Neural progenitor cell (in vitro differentiated cells): ENCODE results near the gene ITPK1. TPM values are rescaled to one million over a fixed set of nuclear protein-coding genes. Genes with fewer than 3 reads are reported as not detected.

Experiments used
- DNase-seq: peaks from one replicate; pipeline ENCODE4 v3.0.0-alpha.2; 2016; ENCODE audit warnings: low spot score
- H2AFZ ChIP-seq: fragments of 200-600 bp; sonication (generic); replicated peaks from 2 replicates; pipeline ENCODE4 v1.6.1; 2016; ENCODE audit warnings: antibody characterized with exemption
- H3F3A ChIP-seq: fragments of 200-600 bp; sonication (generic); 2 replicates; pipeline ENCODE4 v1.6.1; 2016; ENCODE audit warnings: antibody characterized with exemption, low read depth
- H3K27ac ChIP-seq: fragments of 200-600 bp; sonication (generic); 2 replicates; pipeline ENCODE4 v1.5.1; 2016; ENCODE audit warnings: mild to moderate bottlenecking
- H3K27me3 ChIP-seq: fragments of 200-600 bp; sonication (generic); 2 replicates; pipeline ENCODE4 v1.6.1; 2016; ENCODE audit warnings: mild to moderate bottlenecking, moderate library complexity
- H3K36me3 ChIP-seq: fragments of 200-600 bp; sonication (generic); 2 replicates; pipeline ENCODE4 v1.5.1; 2016
- H3K4me1 ChIP-seq: fragments of 200-600 bp; sonication (generic); 2 replicates; pipeline ENCODE4 v1.6.1; 2016; ENCODE audit warnings: mixed run types
- H3K4me2 ChIP-seq: fragments of 200-600 bp; sonication (generic); 2 replicates; pipeline ENCODE4 v1.6.1; 2016
- H3K4me3 ChIP-seq: fragments of 200-600 bp; sonication (generic); 2 replicates; pipeline ENCODE4 v1.5.1; 2016
- H3K79me2 ChIP-seq: fragments of 200-600 bp; sonication (generic); 2 replicates; pipeline ENCODE4 v1.6.1; 2016; ENCODE audit warnings: low read depth
- H3K9ac ChIP-seq: fragments of 200-600 bp; sonication (generic); 2 replicates; pipeline ENCODE4 v1.6.1; 2016
- H3K9me3 ChIP-seq: fragments of 200-600 bp; sonication (generic); 2 replicates; pipeline ENCODE4 v1.5.1; 2016; ENCODE audit warnings: low read depth
- H4K20me1 ChIP-seq: fragments of 200-600 bp; sonication (generic); 2 replicates; pipeline ENCODE4 v1.6.1; 2016; ENCODE audit warnings: low read depth
- H3K27ac Mint-ChIP-seq: 3 replicates; pipeline ENCODE4 v1.8.0; 2021; ENCODE audit warnings: mixed read lengths
- H3K27me3 Mint-ChIP-seq: 2 replicates; pipeline ENCODE4 v1.8.0; 2022; ENCODE audit warnings: low read depth, mild to moderate bottlenecking, inconsistent platforms, moderate library complexity, mixed read lengths; ENCODE audit not compliant: insufficient read depth
- H3K36me3 Mint-ChIP-seq: 3 replicates; pipeline ENCODE4 v1.8.0; 2021; ENCODE audit warnings: mixed read lengths
- H3K4me1 Mint-ChIP-seq: 3 replicates; pipeline ENCODE4 v1.8.0; 2021; ENCODE audit warnings: mixed read lengths
- H3K4me3 Mint-ChIP-seq: 3 replicates; pipeline ENCODE4 v1.8.0; 2021; ENCODE audit warnings: mild to moderate bottlenecking, moderate library complexity, mixed read lengths
- H3K9me3 Mint-ChIP-seq: 3 replicates; pipeline ENCODE4 v1.8.0; 2020; ENCODE audit warnings: mixed read lengths
- CTCF ChIP-seq: fragments of 200-600 bp; sonication (generic); IDR thresholded peaks from 2 replicates; pipeline ENCODE4 v1.5.1; 2017; ENCODE audit warnings: antibody characterized with exemption, mild to moderate bottlenecking
- EZH2 ChIP-seq: fragments of 200-600 bp; sonication (generic); IDR thresholded peaks from 2 replicates; pipeline ENCODE4 v1.6.1; 2017; ENCODE audit warnings: antibody characterized with exemption, mild to moderate bottlenecking, moderate library complexity
- EZH2phosphoT487 ChIP-seq: fragments of 200-600 bp; sonication (generic); IDR thresholded peaks from 2 replicates; pipeline ENCODE4 v1.6.1; 2017; ENCODE audit warnings: antibody characterized with exemption
- total RNA-seq: library from RNA; depleted of rRNA; stranded (reverse); fragments of >200 nt; gene quantifications from 2 replicates; pipeline ENCODE4 v1.2.3, GENCODE V29; 2015; ENCODE audit warnings: low replicate concordance

ITPK1 gene
- total RNA-seq, 1 donor from 2014 or later, result 25.8 TPM

- no peaks in the 10 kb centered on the region for H4K20me1 ChIP-seq
- no peak for DNase-seq
- no peak overlapping the region for H3K4me3 ChIP-seq
- Mint-ChIP-seq H3K27ac (no peak overlapping the region), H3K9me3 (no peaks in the 10 kb centered on the region), H3K27me3 (no peaks in the 10 kb centered on the region), H3K36me3 (no peaks in the 10 kb centered on the region), H3K4me1 (peaks cover 9% of the 10 kb centered on the region), H3K4me3 (no peak overlapping the region)
- no peak overlapping the region for H3K4me2 ChIP-seq
- H3K79me2 ChIP-seq, result no peaks in the 10 kb centered on the region
- H3K27me3 ChIP-seq, result no peaks in the 10 kb centered on the region
- peaks cover 2% of the 10 kb centered on the region for H3K4me1 ChIP-seq
- H3K9ac ChIP-seq, result no peak overlapping the region
- TF ChIP-seq EZH2phosphoT487 (no peak), EZH2 (no peak), CTCF (no peak)
- H3K27ac ChIP-seq, result no peak overlapping the region
- H3K36me3 ChIP-seq, result no peaks in the 10 kb centered on the region
- no peaks in the 10 kb centered on the region for H3K9me3 ChIP-seq
- H3F3A ChIP-seq, result peaks cover 12% of the 10 kb centered on the region
- no peak overlapping the region for H2AFZ ChIP-seq
These were observed 39.9 kb upstream of the ITPK1 start for GRCh38 chr14:93155667-93156066.

- H3K27ac Mint-ChIP-seq, result no peak overlapping the region
- no peaks in the 10 kb centered on the region for H3K36me3 ChIP-seq
- H3K9ac ChIP-seq, result no peak overlapping the region
- H3K36me3 Mint-ChIP-seq, result no peaks in the 10 kb centered on the region
- no peaks in the 10 kb centered on the region for H3K9me3 Mint-ChIP-seq
- no peaks in the 10 kb centered on the region for H4K20me1 ChIP-seq
- no peaks in the 10 kb centered on the region for H3K79me2 ChIP-seq
- peaks cover 21% of the 10 kb centered on the region for H3K4me1 Mint-ChIP-seq
- no peak for DNase-seq
- peaks cover 7% of the 10 kb centered on the region for H3F3A ChIP-seq
- H3K9me3 ChIP-seq, result no peaks in the 10 kb centered on the region
- no peak overlapping the region for H3K4me2 ChIP-seq
- H3K27me3 ChIP-seq, result no peaks in the 10 kb centered on the region
- no peaks in the 10 kb centered on the region for H3K27me3 Mint-ChIP-seq
- no peak overlapping the region for H3K27ac ChIP-seq
- H3K4me3 Mint-ChIP-seq, result no peak overlapping the region
- H3K4me3 ChIP-seq, result no peak overlapping the region
- no peak for TF ChIP-seq EZH2phosphoT487
- TF ChIP-seq CTCF, result no peak
- no peak for TF ChIP-seq EZH2
- no peak overlapping the region for H2AFZ ChIP-seq
- H3K4me1 ChIP-seq, result peaks cover 18% of the 10 kb centered on the region
These were observed 37.4 kb upstream of the ITPK1 start for GRCh38 chr14:93153121-93153520.

GRCh38 chr14:93150227-93151208 lies 34.8 kb upstream of the ITPK1 start:
- TF ChIP-seq EZH2, result no peak
- TF ChIP-seq CTCF, result no peak
- no peak for TF ChIP-seq EZH2phosphoT487
- H3K9me3 Mint-ChIP-seq, result no peaks in the 10 kb centered on the region
- peak; percentile 64 for DNase-seq
- Histone ChIP-seq H3K27me3 (no peaks in the 10 kb centered on the region), H3K79me2 (no peaks in the 10 kb centered on the region), H3K4me3 (no peak overlapping the region), H3K4me1 (peaks cover 18% of the 10 kb centered on the region), H3K4me2 (peak overlapping the region; percentile 23), H2AFZ (peak overlapping the region; percentile 63), H3K36me3 (no peaks in the 10 kb centered on the region), H3K9me3 (no peaks in the 10 kb centered on the region), H3K9ac (no peak overlapping the region), H3F3A (peaks cover 6% of the 10 kb centered on the region), H4K20me1 (no peaks in the 10 kb centered on the region), H3K27ac (no peak overlapping the region)
- no peaks in the 10 kb centered on the region for H3K36me3 Mint-ChIP-seq
- peak overlapping the region; percentile 78 for H3K27ac Mint-ChIP-seq
- H3K4me3 Mint-ChIP-seq, result peak overlapping the region; percentile 50
- no peaks in the 10 kb centered on the region for H3K27me3 Mint-ChIP-seq
- peaks cover 21% of the 10 kb centered on the region for H3K4me1 Mint-ChIP-seq
